H1 (cell line): ENCODE measurements around the gene CASP8AP2. TPM values are rescaled to one million over a fixed set of nuclear protein-coding genes. Genes with fewer than 3 reads are reported as not detected.

ENCODE experiments used
- CTCF ChIA-PET: fragments of 300-600 bp; sonication (Branson Sonifier 250); formaldehyde crosslinking; loops from one replicate; lab custom pipeline; 2021; ENCODE audit not compliant: partially characterized antibody; lab: Charles Lee
- POLR2A ChIA-PET: fragments of 300-600 bp; sonication (Branson Sonifier 250); formaldehyde crosslinking; loops from one replicate; lab custom pipeline; 2021; ENCODE audit warnings: inconsistent platforms; ENCODE audit not compliant: partially characterized antibody; lab: Charles Lee
- DNase-seq, 2 experiments: peaks; one replicate each; pipeline versions ENCODE4 v3.0.0 to v3.0.0-alpha.2; 2010 to 2022; ENCODE audit warnings: low spot score in 2 of 2, low read depth in 1 of 2, mixed read lengths in 1 of 2
- FAIRE-seq: peaks from 2 replicates; lab custom pipeline; 2011; peaks lifted over from hg19 to GRCh38; lab: Jason Lieb, UNC
- H2AFZ ChIP-seq: 2 replicates; pipeline ENCODE4 v1.8.1; 2012; ENCODE audit warnings: low read length, inconsistent platforms
- H2AK5ac ChIP-seq: 2 replicates; pipeline ENCODE4 v1.6.1; 2013; ENCODE audit warnings: low read depth, low read length
- H2BK120ac ChIP-seq: replicated peaks from 2 replicates; pipeline ENCODE3; 2013; ENCODE audit warnings: low read depth, low read length, inconsistent platforms
- H2BK12ac ChIP-seq: 2 replicates; pipeline ENCODE4 v1.6.1; 2013; ENCODE audit warnings: low read depth, low read length
- H2BK15ac ChIP-seq: 2 replicates; pipeline ENCODE4 v1.6.1; 2013; ENCODE audit warnings: low read length
- H2BK20ac ChIP-seq: 2 replicates; pipeline ENCODE4 v1.6.1; 2013; ENCODE audit warnings: low read length
- H2BK5ac ChIP-seq: 2 replicates; pipeline ENCODE4 v1.6.1; 2013; ENCODE audit warnings: low read depth, low read length
- H3K14ac ChIP-seq: 2 replicates; pipeline ENCODE4 v1.6.1; 2013; ENCODE audit warnings: inconsistent platforms; ENCODE audit not compliant: insufficient read length
- H3K18ac ChIP-seq: 2 replicates; pipeline ENCODE4 v1.6.1; 2013; ENCODE audit warnings: low read length; ENCODE audit errors: extremely low read depth
- H3K23ac ChIP-seq: 2 replicates; pipeline ENCODE4 v1.6.1; 2013; ENCODE audit warnings: inconsistent platforms; ENCODE audit not compliant: insufficient read length
- H3K23me2 ChIP-seq: 2 replicates; pipeline ENCODE4 v1.6.1; 2013; ENCODE audit warnings: low read depth, low read length
- H3K27ac ChIP-seq: 2 replicates; pipeline ENCODE4 v1.6.1; 2011; ENCODE audit warnings: low read depth, low read length, inconsistent platforms
- H3K27me3 ChIP-seq, 4 experiments: replicated peaks in 1 of 4; 1 replicate in 1 of 4; 2 replicates in 3 of 4; pipeline versions ENCODE4 v1.6.1 to v1.8.1; 2011 to 2013; ENCODE audit warnings: low read length in 3 of 4, mild to moderate bottlenecking in 3 of 4, inconsistent platforms in 2 of 4, mixed read lengths in 2 of 4, moderate library complexity in 1 of 4; ENCODE audit not compliant: control insufficient read depth in 3 of 4, insufficient read depth in 3 of 4; ENCODE audit errors: extremely low read depth in 1 of 4
- H3K36me3 ChIP-seq, 4 experiments: 2 replicates each; pipeline versions ENCODE4 v1.6.1 to v1.8.1; 2011 to 2013; ENCODE audit warnings: mild to moderate bottlenecking in 4 of 4, low read length in 3 of 4, moderate library complexity in 2 of 4, control low read depth in 1 of 4, inconsistent platforms in 1 of 4; ENCODE audit not compliant: insufficient read depth in 4 of 4, control insufficient read depth in 2 of 4
- H3K4ac ChIP-seq: replicated peaks from 2 replicates; pipeline ENCODE3; 2013; ENCODE audit warnings: low read length, low read depth, mixed read lengths, inconsistent platforms; ENCODE audit not compliant: insufficient read length
- H3K4me1 ChIP-seq, 4 experiments: replicated peaks in 1 of 4; 1 replicate in 1 of 4; 2 replicates in 3 of 4; pipeline versions ENCODE4 v1.6.1 to v1.8.1; 2011 to 2013; ENCODE audit warnings: low read length in 3 of 4, inconsistent platforms in 2 of 4, mixed read lengths in 1 of 4; ENCODE audit not compliant: insufficient read depth in 4 of 4, control insufficient read depth in 3 of 4
- H3K4me2 ChIP-seq, 2 experiments: 2 replicates each; pipeline versions ENCODE4 v1.6.1 to v1.8.1; 2011 to 2013; ENCODE audit warnings: low read depth in 2 of 2, low read length in 2 of 2, control low read depth in 1 of 2, inconsistent platforms in 1 of 2, mild to moderate bottlenecking in 1 of 2; ENCODE audit not compliant: insufficient read depth in 1 of 2
- H3K4me3 ChIP-seq, 4 experiments: fragments of 200-600, 300-600 bp in 1 of 4; sonication (generic), shearing (Covaris generic), sonication (Bioruptor Twin) in 1 of 4; 2 replicates each; pipeline versions ENCODE4 v1.5.1 to v1.8.1; 2011 to 2016; ENCODE audit warnings: low read length in 4 of 4, low read depth in 3 of 4, control low read depth in 2 of 4, inconsistent platforms in 2 of 4, mild to moderate bottlenecking in 2 of 4, mixed read lengths in 1 of 4, moderate library complexity in 1 of 4; ENCODE audit not compliant: insufficient read depth in 2 of 4; ENCODE audit errors: extremely low read depth in 1 of 4
- H3K56ac ChIP-seq: replicated peaks from 2 replicates; pipeline ENCODE3; 2013; ENCODE audit warnings: low read depth, mild to moderate bottlenecking, mixed read lengths, low read length, inconsistent platforms; ENCODE audit not compliant: insufficient read length
- H3K79me1 ChIP-seq: 2 replicates; pipeline ENCODE4 v1.6.1; 2013; ENCODE audit warnings: low read depth, low read length, control low read depth
- H3K79me2 ChIP-seq, 2 experiments: 2 replicates each; pipeline versions ENCODE4 v1.6.1 to v1.8.1; 2012 to 2013; ENCODE audit warnings: low read length in 2 of 2, mild to moderate bottlenecking in 2 of 2, inconsistent platforms in 1 of 2; ENCODE audit not compliant: insufficient read depth in 2 of 2, control insufficient read depth in 1 of 2
- H3K9ac ChIP-seq, 4 experiments: replicated peaks in 1 of 4; 1 replicate in 1 of 4; 2 replicates in 3 of 4; pipeline versions ENCODE4 v1.6.1 to v1.8.1; 2011 to 2013; ENCODE audit warnings: low read depth in 3 of 4, low read length in 3 of 4, control low read depth in 2 of 4, mild to moderate bottlenecking in 2 of 4, moderate library complexity in 2 of 4, inconsistent platforms in 1 of 4; ENCODE audit errors: extremely low read depth in 1 of 4
- H3K9me3 ChIP-seq, 2 experiments: 2 replicates each; pipeline versions ENCODE4 v1.6.1 to v1.8.1; 2012 to 2013; ENCODE audit warnings: mild to moderate bottlenecking in 2 of 2, moderate library complexity in 2 of 2, control low read depth in 1 of 2, inconsistent platforms in 1 of 2, low read depth in 1 of 2, low read length in 1 of 2, mixed read lengths in 1 of 2; ENCODE audit not compliant: insufficient read depth in 2 of 2
- H4K20me1 ChIP-seq, 2 experiments: replicated peaks in 1 of 2; 2 replicates each; pipeline versions ENCODE3 to v1.8.1; 2011 to 2013; ENCODE audit warnings: inconsistent platforms in 2 of 2, low read length in 2 of 2, mild to moderate bottlenecking in 1 of 2; ENCODE audit not compliant: insufficient read depth in 2 of 2, control insufficient read depth in 1 of 2
- H4K5ac ChIP-seq: 2 replicates; pipeline ENCODE4 v1.6.1; 2013; ENCODE audit warnings: low read length, low read depth, mixed read lengths, inconsistent platforms; ENCODE audit not compliant: insufficient read length
- H4K8ac ChIP-seq: 2 replicates; pipeline ENCODE4 v1.8.0; 2013; ENCODE audit warnings: mild to moderate bottlenecking, moderate library complexity, low read length, inconsistent platforms; ENCODE audit not compliant: insufficient read depth; ENCODE audit errors: extremely low read depth
- H4K91ac ChIP-seq: replicated peaks from 2 replicates; pipeline ENCODE3; 2013; ENCODE audit warnings: low read length, mixed read lengths, inconsistent platforms; ENCODE audit not compliant: insufficient read length
- EP300 ChIP-seq, 2 experiments: IDR thresholded peaks; 1 replicate in 1 of 2; 2 replicates in 1 of 2; pipeline ENCODE4 v1.6.1; 2011 to 2012; ENCODE audit warnings: low read depth in 2 of 2, low read length in 2 of 2, mild to moderate bottlenecking in 2 of 2, borderline replicate concordance in 1 of 2, inconsistent platforms in 1 of 2, moderate library complexity in 1 of 2
- FOSL1 ChIP-seq: IDR thresholded peaks from 2 replicates; pipeline ENCODE4 v1.6.1; 2011; ENCODE audit warnings: mild to moderate bottlenecking, low read depth, low read length, moderate library complexity; ENCODE audit not compliant: insufficient read depth
- NRF1 ChIP-seq: IDR thresholded peaks from 2 replicates; pipeline ENCODE4 v1.6.1; 2011; ENCODE audit warnings: mild to moderate bottlenecking, low read depth, low read length, improper control_type of control experiment
- RFX5 ChIP-seq: IDR thresholded peaks from 2 replicates; pipeline ENCODE4 v1.6.1; 2011; ENCODE audit warnings: low read depth, low read length, improper control_type of control experiment, borderline replicate concordance
- RNF2 ChIP-seq: fragments of 200-900, 300-1000 bp; sonication (generic); IDR thresholded peaks from 2 replicates; pipeline ENCODE4 v1.7.1; 2016; ENCODE audit warnings: borderline replicate concordance, low read depth, mild to moderate bottlenecking, antibody characterized with exemption, low read length; ENCODE audit not compliant: poor library complexity, severe bottlenecking; ENCODE audit errors: missing control alignments
- TAF7 ChIP-seq: optimal IDR thresholded peaks from 2 replicates; pipeline ENCODE3; 2011; ENCODE audit warnings: low read depth, mild to moderate bottlenecking, inconsistent platforms, low read length, moderate library complexity, borderline replicate concordance
- polyA plus RNA-seq, 7 experiments: library from polyadenylated mRNA; depleted of rRNA in 3 of 7; stranded (reverse) in 5 of 7; unstranded in 2 of 7; fragments of >200 nt in 5 of 7; fragments of 200-250 nt in 2 of 7; gene quantifications; 1 replicate in 5 of 7; 2 replicates in 1 of 7; 4 replicates in 1 of 7; pipeline versions ENCODE4 v1.2.1 to v1.2.3, GENCODE V29; 2011 to 2013; ENCODE audit warnings: missing spikeins in 2 of 7, mixed read lengths in 2 of 7
- total RNA-seq: library from RNA; stranded (reverse); fragmentation: NEBNext Ultra II Directional; extraction: Animal tissue kit (Norgen Biotek cat#: 25700); gene quantifications from 2 replicates; pipeline ENCODE4 v1.2.1, GENCODE V29; 2021

The CASP8AP2 gene
- total and polyA plus RNA-seq, 2 of the 8 experiments (the other 6 are each of a cell fraction or from before 2014, with no cell fraction given), result 6.9 to 32.1 TPM

GRCh38 chr6:89873721-89874120, 44.0 kb downstream of the CASP8AP2 start:
- TF ChIP-seq FOSL1 (no peak), EP300 (IDR thresholded peaks at IDR 0.05; ENCODE audit: borderline replicate concordance in 1 of 2, low read depth in 2 of 2, low read length in 2 of 2) (no peak), RFX5 (no peak), NRF1 (no peak), TAF7 (no peak), RNF2 (no peak)
- Histone ChIP-seq H2BK15ac (no peak overlapping the region), H3K27me3 (no peaks in the 10 kb centered on the region), H3K23ac (no peak overlapping the region), H3K4me2 (no peak overlapping the region), H2BK12ac (no peak overlapping the region), H2BK5ac (no peak overlapping the region), H3K4me3 (no peak overlapping the region), H3K27ac (no peak overlapping the region), H4K5ac (no peak overlapping the region), H3K9ac (no peak overlapping the region), H3K14ac (no peak overlapping the region), H3K4ac (no peak overlapping the region), H2AFZ (no peak overlapping the region), H2AK5ac (no peak overlapping the region), H4K91ac (no peak overlapping the region), H3K9me3 (no peaks in the 10 kb centered on the region), H3K79me1 (no peaks in the 10 kb centered on the region), H3K18ac (no peak overlapping the region), H4K8ac (no peak overlapping the region), H3K56ac (no peak overlapping the region), H2BK20ac (no peak overlapping the region), H4K20me1 (no peaks in the 10 kb centered on the region), H3K79me2 (no peaks in the 10 kb centered on the region), H2BK120ac (no peak overlapping the region), H3K36me3 (peaks cover 0 to 46% (median 13%) of the 10 kb centered on the region in 4 experiments; a peak in 7 of 8 replicates), H3K23me2 (no peaks in the 10 kb centered on the region), H3K4me1 (no peaks in the 10 kb centered on the region)
- no peak for DNase-seq
- FAIRE-seq, result no peak
- ChIA-PET CTCF (interaction anchor here (0.7 to 1.2 kb wide), 2 partner anchors 20 to 605 kb away, joined by 3 to 5 read pairs; partner anchors contain the start of gene GJA10), POLR2A (interaction anchor here (0.9 to 1.3 kb wide), 2 partner anchors 16 to 19 kb away, joined by 3 read pairs; no protein-coding TSS in a partner anchor)
